Right atrium auricular region (tissue), 2 donors: ENCODE data around the gene LRRFIP1. TPM values are rescaled to one million over a fixed set of nuclear protein-coding genes. Genes with fewer than 3 reads are reported as not detected.
A peak's percentile ranks its signal among the peaks of the same experiment; 100 is the strongest.

Source experiments
- DNase-seq: peaks from one replicate; pipeline ENCODE4 v3.0.0-alpha.2; 2019; ENCODE audit warnings: low spot score
- H3K27ac ChIP-seq, 2 donors: fragments of 200-600 bp; sonication (generic); 1 replicate in 1 of 2; 2 replicates in 1 of 2; pipeline ENCODE4 v1.5.1; 2016 to 2019
- H3K27me3 ChIP-seq, 2 donors: fragments of 200-600 bp; sonication (generic); one replicate each; pipeline versions ENCODE4 v1.5.1 to v1.6.0; 2017 to 2019
- H3K36me3 ChIP-seq: fragments of 200-600 bp; sonication (generic); one replicate; pipeline ENCODE4 v1.5.1; 2016
- H3K4me1 ChIP-seq, 2 donors: fragments of 200-600 bp; sonication (generic); one replicate each; pipeline versions ENCODE4 v1.5.1 to v1.6.0; 2017 to 2019
- H3K4me3 ChIP-seq, 2 donors: fragments of 200-600 bp; sonication (generic); 1 replicate in 1 of 2; 2 replicates in 1 of 2; pipeline ENCODE4 v1.5.1; 2017 to 2019; ENCODE audit warnings: mild to moderate bottlenecking in 1 of 2, moderate library complexity in 1 of 2
- H3K9me3 ChIP-seq, 2 donors: fragments of 200-600 bp; sonication (generic); one replicate each; pipeline ENCODE4 v1.5.1; 2019
- CTCF ChIP-seq, 2 donors: fragments of 200-600 bp; sonication (generic); IDR thresholded peaks; one replicate each; pipeline ENCODE4 v1.5.1; 2019; ENCODE audit warnings: antibody characterized with exemption in 2 of 2
- total RNA-seq, 2 donors: library from RNA; depleted of rRNA; stranded (reverse); fragments of >200 nt; gene quantifications; one replicate each; pipeline ENCODE4 v1.1.0, GENCODE V29; 2016

Gene LRRFIP1
- total RNA-seq, 2 donors from 2014 or later = 71.2 to 88.5 TPM

- H3K4me1 ChIP-seq = peaks cover 0 to 52% of the 10 kb centered on the region in 2 donors
Observed at GRCh38 chr2:237667893-237668292, 40.5 kb downstream of the LRRFIP1 start.

GRCh38 chr2:237668440-237668839, 41.1 kb downstream of the LRRFIP1 start:
- Histone ChIP-seq H3K4me1 (peaks cover 0 to 52% of the 10 kb centered on the region in 2 donors), H3K27me3 (no peaks in the 10 kb centered on the region), H3K4me3 (no peak overlapping the region), H3K27ac (no peak overlapping the region), H3K9me3 (no peaks in the 10 kb centered on the region), H3K36me3 (no peaks in the 10 kb centered on the region)
- no peak for TF ChIP-seq CTCF (IDR thresholded peaks at IDR 0.05)
- DNase-seq = no peak

More at GRCh38 chr2:237667893-237668292, 40.5 kb downstream of the LRRFIP1 start:
- H3K27me3 ChIP-seq = no peaks in the 10 kb centered on the region
- H3K36me3 ChIP-seq = no peaks in the 10 kb centered on the region
- no peak overlapping the region for H3K27ac ChIP-seq
- no peak for DNase-seq
- H3K4me3 ChIP-seq = no peak overlapping the region
- TF ChIP-seq CTCF (IDR thresholded peaks at IDR 0.05) = no peak
- no peaks in the 10 kb centered on the region for H3K9me3 ChIP-seq

GRCh38 chr2:237669283-237669627, 41.9 kb downstream of the LRRFIP1 start:
- no peak for TF ChIP-seq CTCF (IDR thresholded peaks at IDR 0.05)
- Histone ChIP-seq H3K36me3 (no peaks in the 10 kb centered on the region), H3K4me1 (peaks cover 0 to 52% of the 10 kb centered on the region in 2 donors), H3K9me3 (no peaks in the 10 kb centered on the region), H3K27me3 (no peaks in the 10 kb centered on the region), H3K27ac (peak overlapping the region; percentile 76 to 79), H3K4me3 (no peak overlapping the region)
- DNase-seq = no peak

- peaks cover 0 to 53% of the 10 kb centered on the region in 2 donors for H3K4me1 ChIP-seq
- H3K9me3 ChIP-seq = no peaks in the 10 kb centered on the region
- no peaks in the 10 kb centered on the region for H3K36me3 ChIP-seq
- TF ChIP-seq CTCF (IDR thresholded peaks at IDR 0.05) = no peak
- peak; percentile 93 for DNase-seq
- H3K4me3 ChIP-seq = no peak overlapping the region
- no peaks in the 10 kb centered on the region for H3K27me3 ChIP-seq
- peak overlapping the region; percentile 76 to 79 for H3K27ac ChIP-seq
Observed at GRCh38 chr2:237669628-237670392, 42.4 kb downstream of the LRRFIP1 start.

- no peaks in the 10 kb centered on the region for H3K36me3 ChIP-seq
- H3K4me1 ChIP-seq = peaks cover 0 to 61% of the 10 kb centered on the region in 2 donors
- H3K27ac ChIP-seq = peak overlapping the region; percentile 76 to 79
- no peaks in the 10 kb centered on the region for H3K27me3 ChIP-seq
- no peak overlapping the region for H3K4me3 ChIP-seq
- no peaks in the 10 kb centered on the region for H3K9me3 ChIP-seq
- TF ChIP-seq CTCF (IDR thresholded peaks at IDR 0.05) = no peak
- DNase-seq = no peak
Observed at GRCh38 chr2:237670641-237671040, 43.3 kb downstream of the LRRFIP1 start.
